Measurements from ENCODE around the gene TTC27. TPM values are rescaled to one million over a fixed set of nuclear protein-coding genes. Genes with fewer than 3 reads are reported as not detected.
"Not testable (repeated sequence)": the region's sequence is repeated elsewhere in the genome, so short reads cannot be mapped to it uniquely, and the experiment has no call there.

Gene TTC27
- total RNA-seq, 1 donor from 2014 or later = 12.8 TPM

- DNase-seq (ENCODE audit: extremely low read depth, low read depth, low spot score) = no peak
Measured at GRCh38 chr2:32752205-32752604, 124.4 kb downstream of the TTC27 start.

DNA sequence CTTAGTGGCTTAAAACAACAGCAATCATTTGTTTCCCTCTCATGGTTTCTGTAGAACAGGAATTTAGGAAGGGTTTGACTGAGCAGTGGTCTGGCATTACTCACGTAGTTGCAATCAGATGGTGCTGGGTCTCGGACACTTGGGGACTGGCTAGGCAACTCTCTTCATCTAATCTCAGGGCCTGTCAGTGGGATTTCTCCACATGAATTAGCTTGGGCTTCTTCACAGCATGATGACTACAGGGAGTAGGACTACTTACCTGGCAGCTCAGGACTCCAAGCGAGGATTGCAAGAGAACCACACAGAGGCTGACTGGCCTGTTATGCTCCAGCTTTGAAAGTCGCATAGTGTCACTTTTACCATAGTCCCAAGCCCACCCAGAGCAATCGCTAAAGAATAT, 125.1 kb downstream of the TTC27 start:
- no peak for DNase-seq (ENCODE audit: extremely low read depth, low read depth, low spot score)

GRCh38 chr2:32754676-32755075, 126.8 kb downstream of the TTC27 start:
- DNase-seq (ENCODE audit: extremely low read depth, low read depth, low spot score) = not testable (repeated sequence)

DNA sequence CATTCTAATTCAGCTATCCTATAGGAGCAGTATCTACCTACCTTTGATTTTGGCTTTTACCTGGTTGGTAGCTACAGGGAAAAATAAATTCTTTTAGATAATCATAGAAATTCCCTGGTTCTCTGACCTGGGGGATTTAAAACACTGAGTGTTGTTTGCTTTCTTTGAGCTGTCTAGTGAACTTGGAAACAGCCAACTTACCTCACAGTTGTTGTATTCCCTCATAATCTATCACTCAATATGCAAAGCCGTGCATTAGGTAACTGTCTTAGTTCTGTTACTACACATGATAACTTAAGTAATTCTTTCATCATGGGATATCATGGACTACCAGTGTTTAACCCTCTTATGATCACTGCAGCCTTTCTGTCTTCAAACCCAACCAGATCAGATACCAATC, 127.8 kb downstream of the TTC27 start:
- DNase-seq (ENCODE audit: extremely low read depth, low read depth, low spot score) = no peak

DNA sequence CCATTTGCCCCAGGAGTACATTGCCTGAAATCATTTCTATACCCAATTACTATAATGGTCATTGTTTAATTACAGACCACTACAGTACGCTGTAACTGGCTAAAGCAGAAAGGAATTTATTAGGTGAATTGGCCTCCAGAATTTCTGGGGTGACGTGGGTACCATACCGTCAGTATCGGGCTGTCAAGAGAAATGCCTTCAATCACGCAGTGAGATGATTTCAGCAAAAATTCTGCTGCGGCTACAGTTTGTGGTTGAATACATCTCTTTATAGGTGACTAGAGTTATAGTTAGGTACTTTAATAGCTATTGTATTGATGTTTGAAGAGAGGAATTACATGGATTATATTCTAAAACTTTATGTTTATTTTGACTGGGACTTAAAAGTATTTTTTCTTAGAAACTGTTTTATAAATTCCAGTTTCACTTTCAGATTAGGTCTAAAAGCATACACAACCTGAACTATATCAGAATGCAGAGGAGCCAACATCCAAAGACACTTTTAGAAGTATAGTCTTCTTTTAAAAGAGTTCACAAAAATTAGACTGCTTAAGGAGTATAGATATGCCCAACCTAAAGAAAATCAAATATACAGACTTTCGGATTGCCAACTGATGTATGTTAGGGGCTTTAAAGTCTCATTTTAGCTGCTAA, 128.4 kb downstream of the TTC27 start:
- no peak for DNase-seq (ENCODE audit: extremely low read depth, low read depth, low spot score)

- DNase-seq (ENCODE audit: extremely low read depth, low read depth, low spot score) = no peak
Measured at GRCh38 chr2:32758232-32758631, 130.4 kb downstream of the TTC27 start.

- DNase-seq (ENCODE audit: extremely low read depth, low read depth, low spot score) = no peak
Measured at GRCh38 chr2:32760628-32761027, 132.8 kb downstream of the TTC27 start.

- no peak for DNase-seq (ENCODE audit: extremely low read depth, low read depth, low spot score)
Measured at GRCh38 chr2:32768387-32769174, 140.7 kb downstream of the TTC27 start.

DNA sequence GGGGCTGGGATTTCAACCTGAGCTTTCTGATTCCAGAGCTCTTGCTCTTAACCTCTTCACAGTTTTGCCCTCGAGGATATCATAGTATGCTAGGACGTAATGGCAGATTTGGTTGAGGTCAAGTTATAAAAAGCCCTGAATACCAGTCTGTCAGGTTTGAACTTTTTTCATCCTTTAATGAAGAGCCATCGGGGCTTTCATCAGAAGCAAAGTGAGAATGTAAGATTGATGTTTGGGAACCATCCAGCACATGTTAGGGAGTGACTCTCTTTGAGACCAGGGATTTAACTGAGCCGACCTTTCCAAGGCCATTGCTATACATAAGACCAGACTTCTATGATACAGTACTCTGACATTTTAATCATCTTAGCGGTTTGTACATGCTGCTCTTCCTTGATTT, 142.5 kb downstream of the TTC27 start:
- no peak for DNase-seq (ENCODE audit: extremely low read depth, low read depth, low spot score)

DNA sequence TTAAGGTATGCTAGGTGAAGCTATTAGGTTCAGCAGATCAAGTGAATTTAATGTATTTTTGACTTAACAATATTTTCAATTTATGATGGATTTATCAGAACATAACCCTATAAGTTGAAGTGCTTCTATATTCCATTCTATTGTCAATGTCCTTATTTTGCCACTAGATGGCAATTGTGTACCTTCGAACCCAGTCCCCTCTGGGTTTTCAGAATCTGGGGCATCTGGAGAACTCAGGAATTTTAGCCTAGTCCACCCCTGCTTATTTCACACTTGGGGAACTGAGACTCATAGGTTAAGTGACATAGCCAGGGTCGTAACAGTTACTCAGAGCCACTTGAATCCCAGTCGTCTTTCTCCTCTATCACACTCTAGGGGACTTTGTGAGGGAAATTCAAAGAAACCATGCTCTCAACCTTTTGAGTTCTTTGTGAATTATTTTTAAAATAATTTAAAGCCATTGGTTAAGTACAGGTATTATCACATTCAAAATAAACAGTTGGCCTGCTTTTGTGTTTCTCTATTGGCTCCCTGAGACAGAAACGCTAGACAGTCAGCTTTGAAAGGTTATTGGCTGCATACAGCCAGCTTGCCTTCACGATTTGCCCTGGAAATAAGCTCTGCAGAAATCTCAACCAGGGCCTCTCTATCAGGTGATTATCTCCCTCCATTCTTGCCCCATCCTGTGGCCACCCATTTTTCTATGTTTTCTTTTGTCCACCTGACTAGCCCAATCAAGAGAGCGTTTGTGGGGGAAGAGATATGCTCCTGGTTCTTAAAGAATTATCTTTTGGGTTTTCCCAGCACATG, 145.0 kb downstream of the TTC27 start:
- peak; percentile 48 for DNase-seq (ENCODE audit: extremely low read depth, low read depth, low spot score)

DNA sequence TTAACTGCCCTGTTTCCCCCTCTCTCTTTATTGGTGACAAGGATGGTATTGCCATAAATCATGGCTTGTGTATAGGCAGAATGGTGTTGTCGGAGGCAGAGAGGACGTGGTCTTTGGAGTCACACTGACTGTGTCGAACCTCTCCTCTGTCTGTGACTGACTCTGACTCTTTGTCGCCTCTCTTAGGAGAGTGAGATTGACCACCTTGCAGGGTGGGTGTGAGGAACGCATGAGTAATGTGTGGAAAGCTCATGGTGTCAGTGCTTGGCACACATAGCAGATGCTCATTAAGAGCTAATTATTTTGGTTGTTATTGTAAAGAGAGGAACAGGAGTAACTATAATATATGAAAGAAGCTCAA, 145.6 kb downstream of the TTC27 start:
- DNase-seq (ENCODE audit: extremely low read depth, low read depth, low spot score) = no peak

DNA sequence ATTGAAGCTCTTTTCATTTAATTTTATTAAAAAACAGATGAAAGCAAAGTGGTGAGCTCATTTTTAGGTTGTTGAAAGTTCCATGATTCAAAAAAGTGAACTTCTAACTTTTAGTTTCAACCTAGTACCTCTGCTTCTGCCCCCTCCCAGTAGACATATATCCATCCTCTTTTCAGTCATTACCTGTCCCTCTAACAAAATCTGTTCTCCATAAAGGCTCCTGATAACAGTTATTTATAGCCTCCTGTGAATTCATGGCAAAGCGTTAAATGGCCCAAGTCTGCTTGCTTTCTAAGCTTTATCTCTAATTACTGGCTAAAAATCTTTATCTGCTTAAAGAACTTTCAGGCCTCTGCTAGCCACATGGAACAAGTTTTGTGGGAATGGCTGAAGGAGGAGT, 148.1 kb downstream of the TTC27 start:
- DNase-seq (ENCODE audit: extremely low read depth, low read depth, low spot score) = no peak

GRCh38 chr2:32777714-32778113, 149.9 kb downstream of the TTC27 start:
- DNase-seq (ENCODE audit: extremely low read depth, low read depth, low spot score) = no peak

- DNase-seq (ENCODE audit: extremely low read depth, low read depth, low spot score) = no peak
Measured at GRCh38 chr2:32780961-32781360, 153.1 kb downstream of the TTC27 start.

DNA sequence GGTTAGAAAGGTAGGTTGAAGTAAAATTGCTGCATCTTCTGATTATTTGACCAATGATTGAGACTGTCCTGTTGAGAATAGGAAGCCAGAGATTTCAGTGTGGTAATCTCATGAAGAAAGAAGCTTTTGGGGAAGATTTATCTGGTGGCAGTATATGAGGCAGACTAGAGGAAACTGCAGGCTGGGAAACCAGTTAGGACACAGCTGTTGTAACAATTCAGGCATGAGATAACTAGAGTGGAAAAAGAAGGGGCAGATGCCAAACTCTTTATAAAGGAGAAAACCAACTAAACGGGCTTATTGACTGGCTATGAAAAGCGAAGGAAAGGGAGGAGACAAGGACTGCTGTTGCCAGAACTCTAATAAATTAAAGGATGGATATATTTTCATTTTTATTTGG, 155.6 kb downstream of the TTC27 start:
- no peak for DNase-seq (ENCODE audit: extremely low read depth, low read depth, low spot score)

GRCh38 chr2:32783933-32784332, 156.1 kb downstream of the TTC27 start:
- no peak for DNase-seq (ENCODE audit: extremely low read depth, low read depth, low spot score)

DNA sequence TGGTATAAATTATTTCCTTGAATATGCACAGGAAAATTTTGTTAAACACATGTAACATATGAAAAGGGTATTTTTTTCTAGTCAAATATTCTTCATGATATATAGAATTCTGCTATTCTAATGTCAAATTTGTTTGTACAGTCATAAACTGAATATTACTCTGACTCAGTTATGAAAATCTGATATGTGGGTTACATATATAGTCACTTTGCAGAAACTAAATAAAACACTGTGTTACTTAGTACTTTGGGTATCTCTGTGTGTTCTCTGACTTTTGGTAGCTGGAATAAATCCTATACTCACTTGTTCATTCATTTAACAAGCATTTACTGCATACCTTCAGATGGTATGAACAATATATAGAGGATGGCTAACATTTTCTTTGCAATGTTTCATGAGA, 159.4 kb downstream of the TTC27 start:
- DNase-seq (ENCODE audit: extremely low read depth, low read depth, low spot score) = no peak

DNA sequence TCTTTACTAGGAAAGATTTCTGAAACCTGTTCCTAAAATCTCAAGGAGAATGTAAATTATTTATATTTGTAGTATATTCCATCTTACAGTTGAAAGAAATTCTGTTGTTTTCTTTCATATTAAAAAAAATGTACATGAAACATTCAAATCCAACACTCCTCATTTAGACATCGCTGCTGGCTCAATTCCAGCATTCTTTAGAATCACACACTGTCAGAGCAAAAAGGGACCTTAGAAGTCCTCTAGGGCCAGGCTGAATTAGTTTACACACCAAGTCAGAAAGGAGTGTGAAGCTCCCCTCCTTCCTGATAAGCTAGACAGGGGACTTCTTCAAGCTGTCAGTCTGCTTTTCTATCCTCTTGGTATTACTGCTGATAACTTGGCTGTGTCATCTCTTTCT, 160.3 kb downstream of the TTC27 start:
- DNase-seq (ENCODE audit: extremely low read depth, low read depth, low spot score) = no peak

DNA sequence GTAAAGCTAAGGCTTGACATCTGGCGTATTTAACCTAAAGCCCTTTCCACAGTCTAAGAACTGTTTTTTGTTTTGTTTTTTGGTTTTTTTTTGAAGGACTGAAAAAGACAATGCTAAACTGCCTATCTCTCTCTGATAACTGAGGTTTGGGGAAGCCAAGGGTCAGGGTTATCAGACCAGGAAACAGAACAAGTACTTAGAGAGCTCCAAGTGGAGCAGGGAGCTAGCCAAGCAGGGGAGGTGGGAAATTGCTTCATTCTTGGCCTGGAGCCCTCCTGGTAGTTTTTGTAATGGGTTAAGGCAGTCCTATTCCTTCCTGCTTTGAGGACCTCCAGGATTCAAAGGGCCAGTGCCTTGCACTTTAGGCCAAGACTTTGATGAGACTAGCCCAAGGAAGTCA, 164.6 kb downstream of the TTC27 start:
- DNase-seq (ENCODE audit: extremely low read depth, low read depth, low spot score) = peak; percentile 83

GRCh38 chr2:32798829-32799228, 171.0 kb downstream of the TTC27 start:
- DNase-seq (ENCODE audit: extremely low read depth, low read depth, low spot score) = peak; percentile 80

DNA sequence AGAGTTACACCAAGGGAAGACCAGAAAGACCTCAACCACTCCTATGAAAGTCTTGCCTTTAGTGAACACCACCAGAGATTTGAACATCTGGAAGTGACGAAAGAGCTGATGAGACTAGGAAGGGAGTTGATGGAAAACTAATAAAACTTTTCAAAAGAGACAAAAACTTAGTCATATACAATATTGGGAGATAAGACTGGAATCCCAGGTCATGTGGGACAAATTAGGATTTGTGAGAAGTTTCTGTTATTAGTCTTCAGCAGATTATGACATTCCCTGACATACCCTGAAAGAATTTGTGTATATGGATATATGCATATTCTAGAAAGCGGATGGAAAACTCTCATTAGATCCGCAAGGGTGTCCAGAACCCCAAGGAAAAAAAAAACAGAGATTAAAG, 173.9 kb downstream of the TTC27 start:
- no peak for DNase-seq (ENCODE audit: extremely low read depth, low read depth, low spot score)

- DNase-seq (ENCODE audit: extremely low read depth, low read depth, low spot score) = no peak
Measured at GRCh38 chr2:32802877-32803276, 175.0 kb downstream of the TTC27 start.
